Measurements from ENCODE around the gene FKBP5.

FKBP5 gene

DNA sequence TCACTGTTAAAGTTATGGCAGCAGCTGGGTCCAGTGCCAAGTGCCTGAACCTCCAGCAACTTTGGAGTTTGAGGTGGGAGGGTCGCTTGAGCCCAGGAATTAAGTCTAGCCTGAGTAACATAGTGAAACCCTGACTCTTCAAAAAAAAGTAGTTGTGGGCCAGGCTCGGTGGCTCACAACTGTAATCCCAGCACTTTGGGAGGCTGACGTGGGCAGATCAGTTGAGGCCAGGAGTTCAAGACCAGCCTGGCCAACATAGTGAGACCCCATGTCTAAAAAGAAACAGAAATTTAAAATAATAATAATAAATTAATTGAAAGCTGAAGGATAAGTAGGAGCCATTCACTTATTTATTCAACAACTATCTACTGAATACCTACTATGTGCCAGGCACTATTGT is 33.8 kb downstream of the FKBP5 start:
- no peak for DNase-seq

DNA sequence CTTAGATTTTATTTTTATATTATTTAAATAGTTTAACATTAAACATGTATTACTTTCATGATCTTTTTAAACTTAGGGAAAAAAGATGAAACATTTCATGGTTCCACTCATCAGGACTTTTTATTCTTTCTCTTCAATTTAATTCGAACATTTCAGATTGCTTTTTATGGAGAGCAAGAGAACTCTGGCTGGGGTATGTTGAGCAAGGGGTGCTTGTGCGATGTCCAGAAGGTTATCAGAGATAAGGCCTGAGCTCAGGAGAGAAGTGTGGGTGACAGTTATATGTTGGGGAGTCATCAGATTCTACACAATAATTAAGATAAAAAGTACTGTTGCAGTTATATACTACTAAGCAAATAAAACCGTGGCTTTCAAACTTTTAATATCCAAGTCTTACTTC is 37.5 kb downstream of the FKBP5 start:
- DNase-seq: no peak

DNA sequence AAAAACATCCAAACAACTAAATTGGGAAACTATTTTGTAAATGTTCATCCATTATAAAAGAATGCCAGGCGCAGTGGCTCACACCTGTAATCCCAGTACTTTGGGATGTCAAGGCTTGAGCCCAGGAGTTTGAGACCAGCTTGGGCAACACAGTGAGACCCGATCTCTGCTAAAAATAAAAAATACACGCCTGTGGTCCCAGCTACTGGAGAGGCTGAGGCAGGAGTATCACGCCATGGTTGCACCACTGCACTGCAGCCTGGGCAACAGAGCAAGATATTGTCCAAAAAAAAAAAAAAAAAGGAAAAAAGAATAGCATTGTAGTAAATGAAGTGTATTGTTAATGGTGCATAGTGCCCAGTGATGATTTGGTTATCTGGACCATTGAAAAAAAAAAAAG is 38.7 kb downstream of the FKBP5 start:
- no peak for DNase-seq

DNA sequence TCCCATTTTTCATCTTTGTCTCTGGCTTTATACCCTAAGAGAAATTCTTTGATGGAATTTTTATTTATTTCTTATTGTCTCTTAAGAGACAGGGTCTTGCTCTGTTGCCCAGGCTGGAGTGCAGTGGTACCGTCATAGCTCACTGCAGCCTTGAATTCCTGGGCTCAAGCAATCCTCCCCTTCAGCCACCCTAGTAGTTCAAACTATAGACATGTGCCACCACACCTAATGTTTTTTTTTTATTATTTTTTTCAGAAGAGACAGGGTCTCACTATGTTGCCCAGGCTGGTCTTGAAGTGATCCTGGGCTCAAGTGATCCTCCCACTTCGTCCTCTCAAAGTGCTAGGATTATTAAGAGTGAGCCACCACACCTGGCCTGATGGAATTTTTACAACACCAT is 40.5 kb downstream of the FKBP5 start:
- DNase-seq: no peak

DNA sequence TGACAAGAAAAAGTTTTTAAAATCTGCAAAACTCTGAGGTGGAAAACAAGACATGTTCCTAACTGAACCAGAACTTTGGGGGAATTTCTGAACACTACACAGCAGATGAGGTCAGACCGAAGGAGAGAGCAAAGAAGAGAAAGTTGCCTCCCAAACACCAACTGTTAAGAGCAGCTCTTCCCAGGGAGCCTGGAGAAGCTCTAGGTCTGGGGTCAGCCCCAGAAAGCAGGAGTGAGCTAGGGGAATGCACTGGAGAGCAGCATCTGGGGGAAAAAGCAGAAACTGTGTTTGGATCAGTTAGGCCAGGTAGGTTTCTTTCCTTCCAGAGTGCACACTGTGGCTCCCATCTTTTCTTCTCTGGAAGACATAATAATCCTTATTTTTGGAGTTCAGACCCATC is 41.3 kb downstream of the FKBP5 start:
- DNase-seq: no peak

DNA sequence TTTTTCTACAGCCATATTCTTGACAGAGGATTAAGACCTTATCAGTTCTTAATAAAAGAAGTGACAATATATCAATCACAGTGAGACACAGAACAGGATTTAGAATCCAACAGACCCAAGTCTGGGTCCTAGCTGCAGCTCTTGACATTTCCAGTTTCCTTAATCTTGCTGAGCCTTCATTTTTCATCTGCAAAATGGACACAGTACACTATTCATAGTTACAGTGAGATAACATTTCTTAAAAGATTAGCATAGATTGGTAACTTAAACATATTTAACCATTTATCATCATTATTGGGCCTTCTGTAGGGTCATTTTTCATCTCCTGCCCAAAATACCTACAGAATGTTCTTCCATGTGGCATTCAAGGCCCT is 45.6 kb downstream of the FKBP5 start:
- no peak for DNase-seq

DNA sequence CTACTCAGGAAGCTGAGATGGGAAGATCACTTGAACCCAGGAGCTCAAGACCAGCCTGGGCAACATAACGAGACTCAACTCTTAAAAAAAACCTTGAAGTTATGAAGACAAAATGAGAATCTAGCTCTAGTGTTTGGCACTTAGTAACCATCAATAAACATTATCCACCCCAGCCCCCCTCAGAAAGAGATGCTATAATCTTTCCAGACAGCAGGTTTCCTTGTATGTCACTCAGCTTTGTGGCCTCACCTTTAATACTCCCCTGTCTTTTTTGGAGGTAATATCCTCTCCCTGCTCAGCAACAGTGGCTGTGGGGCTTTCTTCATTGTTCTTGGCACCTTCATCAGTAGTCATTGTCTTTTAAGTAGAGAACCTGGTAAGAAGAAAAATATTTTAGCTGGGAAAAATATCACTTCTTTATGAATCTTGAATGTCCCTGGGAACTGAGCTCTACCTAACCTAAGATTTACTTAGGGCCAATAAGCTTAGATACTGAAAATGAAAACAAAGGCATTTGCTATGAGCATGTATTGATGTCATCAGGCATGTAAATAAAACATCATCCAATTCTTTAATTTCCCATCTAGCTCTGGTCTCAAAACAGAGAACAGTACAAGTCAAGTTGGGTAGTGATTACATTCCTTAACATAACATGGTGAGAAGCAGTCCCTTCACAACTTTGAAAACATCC is 46.1 kb downstream of the FKBP5 start:
- DNase-seq: no peak

DNA sequence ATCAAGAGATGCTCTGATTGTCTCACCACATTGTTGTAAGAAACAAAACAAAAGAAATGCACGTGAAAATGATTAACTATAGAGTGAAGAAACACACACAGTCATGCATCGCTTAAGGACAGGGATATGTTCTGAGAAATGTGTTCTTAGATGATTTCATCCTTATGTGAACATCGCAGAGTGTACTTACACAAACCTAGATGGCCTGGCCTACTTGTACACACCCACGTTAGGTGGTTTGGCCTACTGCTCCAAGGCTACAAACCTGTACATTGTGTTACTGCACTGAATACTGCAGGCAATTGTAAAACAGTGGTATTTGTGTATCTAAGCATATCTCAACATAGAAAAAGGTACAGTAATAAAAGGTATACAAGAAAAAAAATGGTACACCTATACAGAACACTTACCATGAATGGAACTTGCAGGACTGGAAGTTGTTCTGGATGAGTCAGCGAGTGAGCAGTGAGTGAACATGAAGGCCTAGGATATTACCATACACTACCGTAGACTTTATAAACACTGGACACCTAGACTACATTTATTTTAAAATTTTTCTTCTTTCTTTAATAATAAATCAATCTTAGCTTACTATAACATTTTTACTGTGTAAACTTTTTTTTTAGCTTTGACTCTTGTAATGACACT is 48.6 kb downstream of the FKBP5 start:
- no peak for DNase-seq

DNA sequence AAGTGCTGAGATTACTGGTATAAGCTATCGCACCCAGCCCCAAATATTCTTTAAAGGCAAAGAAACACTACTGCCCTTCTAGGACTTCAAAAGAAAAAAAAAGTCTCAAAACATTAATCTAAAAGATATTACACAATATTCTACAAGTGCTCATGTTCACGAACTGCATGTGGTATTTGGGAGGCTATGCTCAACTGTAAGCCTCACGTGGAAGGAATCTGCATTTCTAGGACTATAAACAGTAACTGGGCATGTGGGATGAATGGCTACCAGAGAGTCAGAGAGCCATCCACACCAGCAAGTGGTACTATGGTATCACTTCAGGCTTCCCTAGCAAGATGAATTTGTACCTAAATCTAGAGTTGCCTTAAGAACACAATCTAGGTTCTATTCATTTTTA is 50.0 kb downstream of the FKBP5 start:
- DNase-seq: no peak

DNA sequence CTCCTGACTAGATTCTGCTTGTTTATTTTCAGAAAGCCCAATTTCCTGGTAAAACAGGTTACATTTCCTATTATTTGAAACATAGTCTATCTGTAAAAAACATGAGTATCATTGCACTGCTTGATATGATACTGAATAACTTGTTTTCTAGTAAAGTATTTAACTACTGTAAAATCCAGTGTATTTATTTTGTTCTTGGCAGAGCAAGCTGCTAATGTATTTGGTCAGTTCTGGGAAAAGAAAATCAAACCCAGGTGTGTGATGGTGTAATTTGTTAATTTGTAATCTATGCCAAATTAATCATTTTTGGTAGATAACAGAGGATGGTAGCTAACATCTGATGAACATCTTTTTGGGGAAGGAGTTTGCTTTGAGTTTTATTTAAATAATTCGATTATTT is 50.8 kb downstream of the FKBP5 start:
- no peak for DNase-seq

DNA sequence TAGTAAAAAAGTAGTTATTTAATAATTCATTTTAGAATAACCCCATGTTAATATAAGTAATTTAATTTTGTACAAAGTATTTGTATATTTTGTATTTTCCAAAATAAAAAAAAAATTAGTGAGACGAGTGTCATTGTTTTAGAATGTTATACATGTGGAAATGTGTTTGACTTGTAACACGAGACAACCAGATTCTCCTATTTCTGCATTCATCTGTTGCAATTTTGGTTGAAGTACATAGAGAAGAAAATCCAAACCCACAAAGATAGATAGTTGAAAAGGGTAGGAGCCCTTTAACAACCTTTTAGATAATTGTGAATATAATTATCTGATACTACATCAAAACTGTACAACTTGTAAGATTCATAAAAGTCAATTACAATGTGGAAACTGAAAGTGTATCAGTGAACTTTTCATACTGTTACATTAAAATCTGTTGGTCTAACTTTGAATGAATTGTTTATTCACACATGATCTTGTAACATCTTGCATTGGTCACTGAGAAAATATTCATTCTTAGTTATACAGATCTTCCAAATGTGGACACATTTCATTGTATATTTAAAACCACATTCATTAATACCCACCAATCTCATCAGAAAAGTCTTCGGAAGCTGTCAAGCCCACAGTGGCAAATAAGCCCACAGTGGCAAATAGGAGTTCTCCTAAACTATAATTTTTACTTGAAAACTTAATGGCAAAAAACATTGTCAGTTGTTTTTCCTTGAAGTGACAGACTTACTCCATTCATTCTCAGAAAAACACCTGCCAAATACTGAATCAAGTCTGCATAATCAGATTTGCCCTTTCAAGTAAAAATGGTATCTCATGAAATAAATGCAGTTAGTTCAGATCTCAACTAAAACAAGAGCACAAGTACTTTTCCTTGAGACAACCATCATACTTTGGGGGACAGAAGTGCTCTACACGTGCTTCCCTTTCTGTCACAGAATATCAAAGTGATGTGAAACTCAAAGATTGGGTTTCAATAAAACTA is 52.8 kb downstream of the FKBP5 start:
- no peak for DNase-seq

DNA sequence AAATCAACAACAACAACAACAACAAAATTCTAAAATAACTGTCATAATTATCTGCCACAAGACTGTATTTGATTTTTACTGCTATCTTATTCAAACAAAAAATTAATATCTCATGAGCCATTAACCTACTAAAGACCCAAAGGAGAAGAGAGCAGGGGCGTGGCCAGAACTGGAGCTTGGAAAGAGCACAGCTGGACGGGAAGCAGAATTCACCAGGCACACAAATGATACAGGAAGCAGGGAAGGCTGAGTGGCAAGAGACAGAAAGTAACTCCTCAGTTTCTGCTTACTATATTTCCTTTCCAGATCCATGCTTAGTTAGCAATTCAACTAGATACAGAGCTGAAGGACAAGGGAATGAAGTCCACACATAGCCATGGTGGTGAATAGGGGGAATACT is 54.4 kb downstream of the FKBP5 start:
- no peak for DNase-seq

DNA sequence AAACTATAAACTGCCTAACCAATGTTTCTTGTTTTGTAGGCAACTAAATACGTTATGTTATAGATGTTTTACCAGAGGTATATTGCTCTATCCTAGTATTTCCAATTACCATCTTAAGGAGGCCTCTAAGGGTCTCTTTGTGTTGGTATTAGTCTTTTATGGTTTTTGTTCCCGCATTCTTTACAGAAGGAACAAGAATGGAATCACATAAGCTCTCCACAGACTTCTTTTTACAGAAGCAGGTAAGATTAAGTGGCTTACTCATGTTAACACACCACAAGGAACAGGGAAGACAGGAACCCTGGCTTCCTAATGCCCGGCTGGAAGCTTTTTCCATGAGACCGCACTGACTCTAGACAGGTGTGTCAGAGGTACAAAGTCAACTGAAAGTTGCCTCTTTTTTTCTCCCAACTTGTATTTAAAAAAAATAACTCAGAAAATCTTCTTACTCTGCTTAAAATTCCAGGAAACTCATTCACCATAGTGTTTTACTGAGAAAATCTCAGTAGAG is 55.1 kb downstream of the FKBP5 start:
- DNase-seq: no peak

DNA sequence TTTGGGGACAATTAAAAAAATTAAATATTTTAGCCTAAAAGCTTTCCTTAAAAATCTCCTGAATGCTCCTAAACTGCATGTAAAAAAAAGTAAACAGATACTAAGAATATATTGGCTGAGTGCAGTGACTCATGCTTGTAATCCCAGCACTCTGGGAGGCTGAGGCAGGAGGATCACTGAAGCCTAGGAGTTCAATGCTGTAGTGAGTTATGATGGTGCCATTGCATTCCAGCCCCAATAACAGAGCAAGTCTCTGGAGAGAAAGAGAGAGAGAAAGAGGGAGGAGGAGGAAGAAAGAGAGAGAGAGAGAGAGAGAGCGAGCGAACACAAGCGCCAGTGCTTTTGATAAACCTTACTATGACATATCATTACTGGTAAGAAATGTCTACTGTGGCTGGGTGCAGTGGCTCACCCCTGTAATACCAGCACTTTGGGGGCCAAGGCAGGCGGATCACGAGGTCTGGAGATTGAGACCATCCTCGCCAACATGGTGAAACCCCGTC is 58.8 kb downstream of the FKBP5 start:
- no peak for DNase-seq

DNA sequence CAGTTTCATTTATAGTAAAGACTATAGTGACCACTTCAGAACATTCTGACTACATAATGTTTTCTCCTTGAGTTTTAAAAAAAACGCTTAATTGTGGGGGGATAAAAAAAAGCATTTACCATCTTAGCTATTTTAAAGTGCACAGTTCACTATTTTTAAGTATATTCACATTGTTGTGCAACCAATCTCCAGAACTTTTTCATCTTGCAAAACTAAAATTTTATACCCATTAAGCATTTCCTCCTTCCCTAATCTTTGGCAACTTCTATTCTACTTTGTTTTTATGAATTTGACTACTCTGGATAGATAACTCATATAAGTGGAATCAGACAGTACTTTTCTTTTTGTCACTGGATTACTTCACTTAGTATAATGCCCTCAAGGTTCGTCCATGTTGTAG is 62.3 kb downstream of the FKBP5 start:
- DNase-seq: no peak

DNA sequence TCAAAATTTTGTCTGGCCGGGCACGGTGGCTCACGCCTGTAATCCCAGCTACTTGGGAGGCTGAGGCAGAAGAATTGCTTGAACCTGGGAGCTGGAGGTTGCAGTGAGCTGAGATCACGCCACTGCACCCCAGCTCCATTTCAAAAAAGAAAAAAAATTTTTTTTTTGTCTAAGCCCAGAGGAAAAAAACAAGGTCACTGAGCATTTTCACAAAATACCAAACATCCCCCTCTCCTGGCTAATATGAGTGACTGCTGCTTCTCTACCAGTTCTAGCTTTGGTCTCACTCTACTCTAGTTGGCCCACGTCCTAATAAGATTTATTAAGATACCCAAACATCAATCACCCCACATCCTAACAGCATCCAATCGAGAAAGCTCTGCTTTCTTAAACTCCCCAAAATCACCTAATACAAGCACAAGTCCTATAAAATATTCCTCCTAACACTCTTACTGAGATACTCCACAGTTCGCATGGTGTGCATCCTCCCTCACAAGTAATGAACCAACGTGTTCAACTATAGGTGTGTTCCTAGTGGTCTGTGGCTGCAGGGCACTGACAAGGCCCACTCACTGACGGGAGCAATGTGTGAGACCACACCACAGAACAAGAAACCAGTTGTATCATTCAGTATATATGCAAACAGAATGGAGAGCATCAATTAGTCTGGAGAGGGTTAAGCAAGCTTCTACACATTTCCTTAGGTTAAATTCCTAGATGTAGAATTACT is 64.2 kb downstream of the FKBP5 start:
- no peak for DNase-seq

DNA sequence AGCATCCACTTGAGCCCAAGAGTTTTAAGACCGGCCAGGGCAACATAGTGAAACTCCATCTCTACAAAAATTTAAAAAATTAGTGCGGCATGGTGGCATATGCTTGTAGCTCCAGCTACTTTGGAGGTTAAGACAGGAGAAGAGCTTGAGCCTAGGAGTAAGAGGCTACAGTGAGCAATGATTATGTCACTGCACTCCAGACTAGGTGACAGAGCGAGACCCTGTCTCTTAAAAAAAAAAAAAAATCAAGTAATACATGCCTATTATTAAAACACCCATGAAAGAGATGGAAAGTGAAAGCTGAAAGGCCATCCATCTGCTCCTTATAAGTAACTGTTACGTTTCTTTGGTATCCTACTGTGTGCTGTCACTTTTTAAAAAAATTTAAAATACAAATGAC is 66.4 kb downstream of the FKBP5 start:
- no peak for DNase-seq

DNA sequence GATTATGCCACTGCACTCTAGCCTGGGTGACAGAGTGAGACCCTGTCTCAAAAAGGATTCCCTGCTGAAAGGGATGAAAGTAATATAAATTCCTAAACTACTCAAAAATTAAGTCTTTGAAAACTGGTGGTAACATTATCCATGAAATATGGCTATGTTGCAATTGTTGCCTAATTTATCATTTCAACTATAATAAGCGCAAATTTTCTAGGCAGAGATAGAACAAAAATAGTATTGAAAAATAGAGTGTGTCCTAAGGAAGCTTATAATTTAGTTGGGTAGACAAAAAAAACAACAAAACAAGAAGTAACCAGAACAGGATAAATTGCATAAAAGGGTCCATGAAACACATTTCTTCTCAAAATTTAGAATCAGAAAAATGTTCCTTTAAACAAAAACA is 68.0 kb downstream of the FKBP5 start:
- no peak for DNase-seq

DNA sequence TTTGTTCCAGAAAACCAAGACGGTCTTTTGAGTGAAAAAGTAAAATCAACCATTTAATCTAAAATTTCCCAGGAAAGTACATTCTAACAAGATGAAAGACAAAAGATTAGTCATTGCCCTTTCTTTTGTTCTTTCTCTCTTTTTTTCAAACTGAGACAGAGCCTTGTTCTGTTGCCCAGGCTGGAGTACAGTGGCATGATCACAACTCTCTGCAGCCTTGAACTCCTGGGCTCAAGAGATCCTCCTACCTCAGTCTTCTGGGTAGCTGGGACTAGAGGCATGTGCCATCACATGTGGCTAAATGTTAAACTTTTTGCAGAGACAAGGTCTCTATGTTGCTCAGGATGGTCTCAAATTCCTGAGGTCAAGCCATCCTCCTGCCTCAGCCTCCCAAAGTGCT is 75.0 kb downstream of the FKBP5 start:
- no peak for DNase-seq

DNA sequence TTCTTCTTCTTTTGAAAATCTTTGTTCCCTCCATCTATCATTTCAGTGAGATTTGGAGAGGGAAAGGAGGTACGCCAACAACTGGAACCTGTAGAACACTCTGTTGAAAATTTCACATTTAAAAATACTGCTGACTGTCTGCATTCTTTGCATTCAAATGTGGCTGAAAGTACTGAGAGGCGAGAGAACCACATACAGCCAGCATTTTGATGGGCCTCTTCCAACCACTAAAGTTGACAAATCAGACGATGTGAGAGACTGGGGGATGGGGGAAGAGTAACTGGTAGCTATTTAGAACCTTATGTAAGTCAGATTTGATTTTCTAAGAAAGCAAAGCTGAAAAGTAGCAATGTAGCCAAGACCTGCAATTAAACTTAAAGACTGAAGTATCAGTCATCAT is 77.5 kb downstream of the FKBP5 start:
- peak; percentile 40 for DNase-seq

DNA sequence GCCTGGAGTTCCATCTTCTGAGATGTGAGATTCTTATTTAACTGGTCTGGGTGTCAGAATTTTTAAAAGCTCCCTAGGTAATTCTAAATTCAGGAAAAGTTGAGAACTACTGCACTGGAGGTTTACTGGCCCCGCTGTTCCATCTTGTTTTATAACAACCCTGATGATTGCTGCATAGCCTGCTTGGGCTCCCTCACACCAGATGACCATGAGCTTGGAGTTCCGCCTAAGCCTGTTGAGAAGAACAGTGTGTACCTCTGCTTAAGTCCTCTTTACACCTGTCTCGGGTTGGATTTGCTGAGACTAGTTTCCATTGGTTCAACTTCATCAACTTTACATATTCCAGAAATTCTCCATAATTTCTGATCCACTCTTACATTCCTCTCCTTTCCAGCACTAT is 77.9 kb downstream of the FKBP5 start:
- no peak for DNase-seq

DNA sequence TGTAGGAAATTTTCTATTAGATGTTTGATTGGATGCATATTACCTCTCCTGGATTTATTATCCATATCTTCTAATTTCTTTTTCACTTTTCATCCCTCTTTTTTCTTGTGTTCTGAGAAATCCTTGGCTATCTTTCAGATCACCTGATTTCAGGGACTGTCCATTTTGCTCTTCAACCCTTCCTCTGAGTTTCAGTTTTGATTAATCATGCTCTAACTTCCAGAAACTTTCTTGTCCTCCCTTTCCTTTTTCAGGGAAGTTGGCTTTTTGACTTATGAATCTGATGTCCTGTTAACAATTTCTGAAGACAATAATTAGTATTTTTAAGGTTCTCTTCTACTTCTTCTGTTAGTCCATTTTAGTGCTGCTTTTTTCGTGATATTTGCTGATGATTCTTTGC is 79.1 kb downstream of the FKBP5 start:
- DNase-seq: no peak

All from stimulated activated CD4-positive, alpha-beta T cell treated with anti-CD3 and anti-CD28 coated beads, Interleukin-15, amount 100 ng/mL, for 24 hours (primary cell).